Adipose tissue (tissue), 3 donors: ENCODE results near the gene ITGAD. TPM values are rescaled to one million over a fixed set of nuclear protein-coding genes. Genes with fewer than 3 reads are reported as not detected.

Experiments used
- H3K27ac ChIP-seq: one replicate; pipeline ENCODE4 v1.5.1; 2013; ENCODE audit warnings: low read depth, low read length
- WGBS, 3 donors: extraction: QIAGEN DNeasy Blood & Tissue Kit; methylation state at CpG; one replicate each; pipeline ENCODE4 v1.1.7; 2013; 5-methylcytosine and 5-hydroxymethylcytosine counted together
- polyA plus RNA-seq, 3 donors: library from polyadenylated mRNA; stranded (reverse); fragments of 200-250 nt; gene quantifications; one replicate each; pipeline ENCODE4 v1.2.3, GENCODE V29; 2013
- donor health status: healthy with polysubstance abuse.
- donor health status: Bipolar disorder and iron deficiency.
- donor health status: healthy.

Gene ITGAD
- polyA plus RNA-seq, 3 donors: 0.03 to 0.09 TPM; not detected in 1

- H3K27ac ChIP-seq: no peak overlapping the region
- 59 to 67% (median 62%) methylated on average over 6 of the region's 6 CpGs for whole genome bisulfite sequencing, 3 donors
These were observed 2.6 kb upstream of the ITGAD start for GRCh38 chr16:31390504-31391041.

GRCh38 chr16:31395647-31396046 lies 2.5 kb downstream of the ITGAD start:
- WGBS, 3 donors: 35 to 62% (median 49%) methylated on average over 6 of the region's 6 CpGs
- no peak overlapping the region for H3K27ac ChIP-seq

GRCh38 chr16:31397096-31397660 lies 4.0 kb downstream of the ITGAD start:
- no peak overlapping the region for H3K27ac ChIP-seq
- 74 to 79% (median 78%) methylated on average over 18 of the region's 18 CpGs for WGBS, 3 donors

- H3K27ac ChIP-seq: no peak overlapping the region
- WGBS, 3 donors: 71 to 81% (median 79%) methylated on average over 9 of the region's 9 CpGs
These were observed 4.6 kb downstream of the ITGAD start for GRCh38 chr16:31397701-31398100.

- 36 to 65% (median 60%) methylated on average over 2 of the region's 2 CpGs for WGBS, 3 donors
These were observed 7.1 kb downstream of the ITGAD start for GRCh38 chr16:31400191-31400590.

GRCh38 chr16:31401436-31401835 lies 8.3 kb downstream of the ITGAD start:
- 74 to 80% (median 78%) methylated on average over 11 of the region's 11 CpGs for WGBS, 3 donors
- H3K27ac ChIP-seq: no peak overlapping the region

More at GRCh38 chr16:31400191-31400590, 7.1 kb downstream of the ITGAD start:
- no peak overlapping the region for H3K27ac ChIP-seq

GRCh38 chr16:31402687-31403086 lies 9.6 kb downstream of the ITGAD start:
- 78 to 93% (median 85%) methylated on average over 1 of the region's 1 CpG for WGBS, 3 donors
- H3K27ac ChIP-seq: no peak overlapping the region

GRCh38 chr16:31403590-31404352 lies 10.6 kb downstream of the ITGAD start:
- WGBS, 3 donors: 77 to 81% (median 78%) methylated on average over 21 of the region's 21 CpGs

GRCh38 chr16:31404353-31405064 lies 11.4 kb downstream of the ITGAD start:
- no peak overlapping the region for H3K27ac ChIP-seq
- WGBS, 3 donors: 42 to 73% (median 55%) methylated on average over 9 of the region's 9 CpGs

More at GRCh38 chr16:31403590-31404352, 10.6 kb downstream of the ITGAD start:
- no peak overlapping the region for H3K27ac ChIP-seq

- 74 to 82% (median 79%) methylated on average over 8 of the region's 8 CpGs for WGBS, 3 donors
- no peak overlapping the region for H3K27ac ChIP-seq
These were observed 14.3 kb downstream of the ITGAD start for GRCh38 chr16:31407406-31407805.

GRCh38 chr16:31409433-31409832 lies 16.3 kb downstream of the ITGAD start:
- WGBS, 3 donors: 44 to 66% (median 64%) methylated on average over 3 of the region's 3 CpGs
- H3K27ac ChIP-seq: no peak overlapping the region

- 76 to 86% (median 83%) methylated on average over 8 to 9 of the region's 9 CpGs for WGBS, 3 donors
- no peak overlapping the region for H3K27ac ChIP-seq
These were observed 16.9 kb downstream of the ITGAD start for GRCh38 chr16:31410082-31410481.

- 70 to 84% (median 78%) methylated on average over 22 of the region's 22 CpGs for WGBS, 3 donors
- no peak overlapping the region for H3K27ac ChIP-seq
These were observed 18.1 kb downstream of the ITGAD start for GRCh38 chr16:31411024-31411844.

GRCh38 chr16:31412750-31413149 lies 19.6 kb downstream of the ITGAD start:
- H3K27ac ChIP-seq: no peak overlapping the region
- WGBS, 3 donors: 83 to 94% (median 84%) methylated on average over 10 of the region's 10 CpGs

GRCh38 chr16:31413381-31413780 lies 20.2 kb downstream of the ITGAD start:
- H3K27ac ChIP-seq: no peak overlapping the region
- WGBS, 3 donors: 85 to 90% (median 88%) methylated on average over 5 of the region's 5 CpGs

- WGBS, 3 donors: 74 to 88% (median 83%) methylated on average over 4 of the region's 4 CpGs
- no peak overlapping the region for H3K27ac ChIP-seq
These were observed 20.8 kb downstream of the ITGAD start for GRCh38 chr16:31413943-31414342.

GRCh38 chr16:31414706-31415105 lies 21.6 kb downstream of the ITGAD start:
- no peak overlapping the region for H3K27ac ChIP-seq
- 67 to 87% (median 68%) methylated on average over 4 of the region's 4 CpGs for WGBS, 3 donors

- 62 to 86% (median 85%) methylated on average over 11 of the region's 11 CpGs for WGBS, 3 donors
- no peak overlapping the region for H3K27ac ChIP-seq
These were observed 23.2 kb downstream of the ITGAD start for GRCh38 chr16:31416371-31416770.
